ENCODE measurements around the gene NBPF26.
"Not testable (repeated sequence)": the region's sequence is repeated elsewhere in the genome, so short reads cannot be mapped to it uniquely, and the experiment has no call there.

The NBPF26 gene

DNA sequence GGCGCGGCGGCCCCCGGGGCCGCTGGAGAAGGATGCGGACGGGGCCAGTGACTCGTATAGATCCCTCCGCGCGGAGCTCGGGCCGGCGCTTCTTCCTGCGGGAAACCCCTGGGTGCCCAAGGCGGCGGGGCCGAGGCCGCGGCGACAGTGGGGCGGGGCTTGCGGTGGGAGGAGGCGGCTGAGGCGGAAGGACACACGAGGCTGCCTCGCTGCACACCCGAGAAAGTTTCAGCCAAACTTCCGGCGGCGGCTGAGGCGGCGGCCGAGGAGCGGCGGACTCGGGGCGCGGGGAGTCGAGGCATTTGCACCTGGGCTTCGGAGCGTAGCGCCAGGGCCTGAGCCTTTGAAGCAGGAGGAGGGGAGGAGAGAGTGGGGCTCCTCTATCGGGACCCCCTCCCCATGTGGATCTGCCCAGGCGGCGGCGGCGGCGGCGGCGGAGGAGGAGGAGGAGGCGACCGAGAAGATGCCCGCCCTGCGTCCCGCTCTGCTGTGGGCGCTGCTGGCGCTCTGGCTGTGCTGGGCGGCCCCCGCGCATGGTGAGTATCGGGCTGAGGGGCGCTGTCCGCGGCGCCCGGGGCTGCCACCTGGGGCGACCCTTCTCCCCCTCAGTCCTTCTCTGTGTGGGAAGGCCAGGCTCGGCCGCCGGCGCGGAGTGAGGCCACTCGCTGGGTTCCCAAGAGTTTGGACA is at the start of gene NBPF26:
TSS of gene NBPF26 (plus strand) at position 231 of the 688 bp plus-strand sequence.
- peak; percentile 17 to 39 for DNase-seq (ENCODE audit: extremely low read depth in 1 of 2, low read depth in 1 of 2)

DNA sequence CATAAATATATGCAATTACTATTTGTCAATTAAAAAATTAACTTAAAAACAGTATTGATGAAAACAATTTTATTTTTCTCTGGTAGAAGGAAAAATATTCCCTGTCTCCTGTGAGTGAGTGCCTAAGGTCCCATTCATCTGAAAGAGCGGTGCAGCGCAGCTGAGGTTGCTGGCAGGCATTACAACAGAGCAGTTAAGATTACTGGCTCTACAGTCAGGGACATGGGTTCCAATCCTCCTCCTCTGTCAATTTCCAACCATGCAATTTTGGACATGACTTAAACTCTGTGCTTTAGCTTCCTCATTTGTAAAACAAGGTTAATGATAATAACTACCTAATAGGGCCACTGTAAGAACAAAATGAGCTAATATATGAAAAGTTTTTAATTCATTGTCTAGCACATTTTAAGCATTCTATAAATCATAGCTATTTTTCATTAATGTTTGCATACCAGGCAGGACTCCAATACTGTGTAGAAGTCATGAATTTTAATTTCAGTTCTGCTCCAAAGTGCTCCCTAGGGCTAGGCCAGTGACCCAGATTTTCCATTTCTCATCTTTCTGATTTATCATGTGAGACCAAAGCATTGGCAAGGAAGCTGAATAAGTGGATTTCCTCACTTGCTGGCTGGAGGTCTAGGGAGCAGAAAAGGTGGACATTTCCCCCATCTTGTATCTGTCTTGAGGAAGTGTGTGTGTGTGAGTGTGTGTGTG is 43.5 kb upstream of the NBPF26 start:
- not testable (repeated sequence) for DNase-seq (ENCODE audit: extremely low read depth in 1 of 2, low read depth in 1 of 2)

- DNase-seq (ENCODE audit: extremely low read depth in 1 of 2, low read depth in 1 of 2): not testable (repeated sequence)
Measured at GRCh38 chr1:120680938-120681337, 42.8 kb upstream of the NBPF26 start.

- not testable (repeated sequence) for DNase-seq (ENCODE audit: extremely low read depth in 1 of 2, low read depth in 1 of 2)
Measured at GRCh38 chr1:120684397-120684796, 39.3 kb upstream of the NBPF26 start.

- not testable (repeated sequence) for DNase-seq (ENCODE audit: extremely low read depth in 1 of 2, low read depth in 1 of 2)
Measured at GRCh38 chr1:120685622-120686021, 38.1 kb upstream of the NBPF26 start.

DNA sequence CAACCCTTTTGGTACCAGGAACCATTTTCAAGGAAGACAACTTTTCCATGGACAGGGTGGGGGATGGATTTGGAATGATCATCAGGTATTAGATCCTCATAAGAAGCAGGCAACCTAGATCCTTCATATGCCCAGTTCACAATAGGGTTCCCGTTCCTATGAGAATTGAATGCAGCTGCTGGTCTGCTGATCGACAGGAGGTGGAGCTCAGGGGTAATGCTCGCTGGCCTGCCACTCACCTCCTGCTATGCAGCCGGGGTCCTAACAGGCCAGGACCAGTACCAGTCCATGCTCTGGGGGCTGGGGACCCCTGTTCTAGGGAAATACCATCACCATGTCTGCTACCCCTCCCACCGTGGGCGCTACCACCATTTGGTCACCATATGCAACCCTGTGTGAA is 36.5 kb upstream of the NBPF26 start:
- DNase-seq (ENCODE audit: extremely low read depth in 1 of 2, low read depth in 1 of 2): not testable (repeated sequence)

- not testable (repeated sequence) for DNase-seq (ENCODE audit: extremely low read depth in 1 of 2, low read depth in 1 of 2)
Measured at GRCh38 chr1:120700807-120701562, 22.8 kb upstream of the NBPF26 start.

DNA sequence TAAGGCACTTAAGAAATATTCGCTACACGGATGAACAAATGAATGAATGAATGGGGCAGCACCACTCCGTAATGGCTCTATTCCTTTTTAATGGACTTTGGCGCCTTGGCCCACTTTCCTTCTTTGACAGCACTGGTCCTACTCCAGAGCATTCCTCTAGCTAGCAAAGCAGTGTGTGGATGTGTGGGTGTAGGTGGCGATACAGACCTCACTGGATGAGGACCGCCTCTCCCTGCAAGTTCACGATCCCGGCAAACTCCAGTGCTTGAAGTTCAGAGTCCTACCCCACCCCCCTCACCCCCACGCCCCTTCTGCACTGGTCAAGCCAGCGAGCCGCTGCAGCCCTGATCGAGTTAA is 409 bp upstream of the NBPF26 start:
- DNase-seq (ENCODE audit: extremely low read depth in 1 of 2, low read depth in 1 of 2): not testable (repeated sequence)

- DNase-seq (ENCODE audit: extremely low read depth in 1 of 2, low read depth in 1 of 2): peak; percentile 0 to 3
Measured at GRCh38 chr1:120724507-120724906, 762 bp downstream of the NBPF26 start.

- peak in 1 of 2 donors; percentile 15 for DNase-seq (ENCODE audit: extremely low read depth in 1 of 2, low read depth in 1 of 2)
Measured at GRCh38 chr1:120728811-120729210, 5.1 kb downstream of the NBPF26 start.

GRCh38 chr1:120769090-120769489 is 45.3 kb downstream of the NBPF26 start:
- not testable (repeated sequence) for DNase-seq (ENCODE audit: extremely low read depth in 1 of 2, low read depth in 1 of 2)

DNA sequence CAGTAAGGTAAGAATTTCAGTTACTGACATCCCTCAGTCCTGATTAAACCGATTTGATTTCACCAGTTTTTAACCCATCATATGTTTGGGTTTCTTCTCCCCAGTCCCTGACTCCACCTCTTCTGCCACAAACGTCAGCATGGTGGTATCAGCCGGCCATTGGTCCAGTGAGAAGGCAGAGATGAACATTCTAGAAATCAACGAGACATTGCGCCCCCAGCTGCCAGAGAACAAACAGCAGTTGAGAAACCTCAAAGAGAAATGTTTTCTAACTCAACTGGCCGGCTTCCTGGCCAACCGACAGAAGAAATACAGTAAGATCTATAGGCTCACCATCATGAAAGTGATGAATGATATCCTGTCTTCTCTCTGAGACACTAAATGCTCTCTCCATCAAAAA is 81.7 kb downstream of the NBPF26 start:
- not testable (repeated sequence) for DNase-seq (ENCODE audit: extremely low read depth in 1 of 2, low read depth in 1 of 2)

GRCh38 chr1:120811822-120812221 is 88.1 kb downstream of the NBPF26 start:
- not testable (repeated sequence) for DNase-seq (ENCODE audit: extremely low read depth in 1 of 2, low read depth in 1 of 2)

- not testable (repeated sequence) for DNase-seq (ENCODE audit: extremely low read depth in 1 of 2, low read depth in 1 of 2)
Measured at GRCh38 chr1:120825051-120825450, 101.3 kb downstream of the NBPF26 start.

DNA sequence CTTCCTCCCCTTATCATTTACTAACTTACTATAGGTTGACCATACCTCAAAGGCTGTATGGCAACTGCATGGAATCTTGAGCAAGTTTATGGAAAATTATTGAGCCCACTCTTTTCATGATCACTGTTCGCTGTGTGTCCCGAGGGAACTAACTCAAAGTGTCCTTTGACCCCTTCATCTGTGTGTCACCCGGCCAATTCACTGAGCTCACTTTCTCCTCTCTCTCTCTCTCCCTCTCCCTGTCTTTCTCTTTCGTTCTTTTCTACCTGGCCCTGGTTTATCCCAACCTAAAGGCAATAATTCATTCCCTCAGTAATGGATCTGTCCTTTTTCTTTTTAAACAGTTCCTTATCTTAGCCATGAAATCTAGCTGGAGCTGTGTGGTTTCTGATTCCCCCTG is 102.9 kb downstream of the NBPF26 start:
- not testable (repeated sequence) for DNase-seq (ENCODE audit: extremely low read depth in 1 of 2, low read depth in 1 of 2)

GRCh38 chr1:120844186-120844944 is 120.6 kb downstream of the NBPF26 start:
- peak; percentile 37 for DNase-seq (ENCODE audit: extremely low read depth in 1 of 2, low read depth in 1 of 2)

DNA sequence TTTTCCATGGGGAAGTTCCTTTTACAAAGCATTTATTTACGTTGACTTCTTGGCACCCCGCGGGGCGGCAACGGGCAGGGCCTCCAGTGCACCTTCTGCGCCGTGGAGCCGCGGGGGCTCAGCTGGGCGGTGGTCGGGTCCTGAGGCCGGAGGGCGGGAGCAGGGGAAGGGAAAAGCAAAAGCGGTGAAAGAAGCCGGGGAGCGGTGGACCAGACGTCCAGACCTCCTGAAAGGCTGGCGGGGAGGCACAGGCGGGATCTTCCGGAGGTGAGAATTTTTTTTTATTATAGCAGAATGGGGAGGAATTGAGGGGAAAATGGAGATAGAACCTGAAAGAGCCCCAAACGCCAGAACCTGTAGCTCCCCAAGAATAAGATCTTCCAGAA is 121.2 kb downstream of the NBPF26 start:
- DNase-seq (ENCODE audit: extremely low read depth in 1 of 2, low read depth in 1 of 2): not testable (repeated sequence)

- not testable (repeated sequence) for DNase-seq (ENCODE audit: extremely low read depth in 1 of 2, low read depth in 1 of 2)
Measured at GRCh38 chr1:120849400-120850286, 125.9 kb downstream of the NBPF26 start.

- not testable (repeated sequence) for DNase-seq (ENCODE audit: extremely low read depth in 1 of 2, low read depth in 1 of 2)
Measured at GRCh38 chr1:120850287-120850536, 126.5 kb downstream of the NBPF26 start.

Data from stimulated activated CD8-positive, alpha-beta memory T cell treated with anti-CD3 and anti-CD28 coated beads, Interleukin-7, amount 100 ng/mL, for 48 hours (primary cell).